ENCODE results near the gene CIP2A.

The CIP2A gene

GRCh38 chr3:108562565-108562964 lies 26.7 kb downstream of the CIP2A start:
- no peak for DNase-seq

GRCh38 chr3:108555966-108556581 lies 33.2 kb downstream of the CIP2A start:
- DNase-seq, result no peak

DNA sequence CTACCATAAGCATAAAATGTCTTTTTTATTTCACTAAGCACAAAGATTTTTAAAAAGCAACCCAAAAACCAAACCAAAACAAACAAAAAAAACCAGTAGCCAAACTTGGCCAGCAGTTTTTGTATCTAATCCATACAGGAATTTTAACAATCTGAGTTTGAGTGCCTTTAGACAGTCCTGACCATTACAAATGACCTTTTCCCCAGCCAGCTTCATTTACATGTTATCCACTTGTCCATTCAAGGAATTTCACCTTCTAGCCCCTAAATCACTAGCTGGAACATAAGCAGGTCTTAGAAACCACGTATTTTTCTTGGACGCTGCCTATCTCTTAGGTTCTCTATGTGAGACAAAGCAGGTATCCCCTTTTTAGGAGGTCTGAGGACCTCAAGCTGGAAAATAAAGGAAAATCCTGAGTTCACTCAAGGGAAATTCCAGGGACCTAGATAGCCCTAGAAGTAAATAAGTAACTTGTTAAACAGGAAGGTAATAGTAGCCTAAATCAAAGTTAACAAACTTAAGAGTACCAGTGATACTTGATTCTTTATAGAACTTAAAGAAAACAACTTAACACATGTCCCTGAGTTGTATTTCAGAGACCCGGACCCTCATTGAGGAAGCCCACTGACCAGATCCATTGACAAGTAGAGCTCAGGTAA lies 34.2 kb downstream of the CIP2A start:
- no peak for DNase-seq

DNA sequence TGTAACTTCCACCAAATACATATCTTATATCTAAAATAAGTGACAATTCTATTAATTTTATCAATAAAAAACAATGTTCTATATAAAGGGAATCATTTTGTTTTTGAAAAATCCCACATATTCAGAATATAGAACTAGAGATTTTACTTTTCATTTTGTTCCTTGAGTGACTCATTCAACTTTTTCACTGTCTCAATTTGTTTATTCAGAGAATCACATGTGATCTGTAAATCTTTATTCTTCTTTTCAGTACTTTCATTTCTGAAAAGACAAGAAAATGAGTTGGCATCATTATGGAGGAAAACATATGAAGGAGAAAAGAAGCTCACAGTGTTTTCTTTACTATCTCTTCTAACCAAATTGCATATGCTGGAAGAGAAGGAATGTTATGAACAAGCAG lies 35.0 kb downstream of the CIP2A start:
- DNase-seq, result no peak

DNA sequence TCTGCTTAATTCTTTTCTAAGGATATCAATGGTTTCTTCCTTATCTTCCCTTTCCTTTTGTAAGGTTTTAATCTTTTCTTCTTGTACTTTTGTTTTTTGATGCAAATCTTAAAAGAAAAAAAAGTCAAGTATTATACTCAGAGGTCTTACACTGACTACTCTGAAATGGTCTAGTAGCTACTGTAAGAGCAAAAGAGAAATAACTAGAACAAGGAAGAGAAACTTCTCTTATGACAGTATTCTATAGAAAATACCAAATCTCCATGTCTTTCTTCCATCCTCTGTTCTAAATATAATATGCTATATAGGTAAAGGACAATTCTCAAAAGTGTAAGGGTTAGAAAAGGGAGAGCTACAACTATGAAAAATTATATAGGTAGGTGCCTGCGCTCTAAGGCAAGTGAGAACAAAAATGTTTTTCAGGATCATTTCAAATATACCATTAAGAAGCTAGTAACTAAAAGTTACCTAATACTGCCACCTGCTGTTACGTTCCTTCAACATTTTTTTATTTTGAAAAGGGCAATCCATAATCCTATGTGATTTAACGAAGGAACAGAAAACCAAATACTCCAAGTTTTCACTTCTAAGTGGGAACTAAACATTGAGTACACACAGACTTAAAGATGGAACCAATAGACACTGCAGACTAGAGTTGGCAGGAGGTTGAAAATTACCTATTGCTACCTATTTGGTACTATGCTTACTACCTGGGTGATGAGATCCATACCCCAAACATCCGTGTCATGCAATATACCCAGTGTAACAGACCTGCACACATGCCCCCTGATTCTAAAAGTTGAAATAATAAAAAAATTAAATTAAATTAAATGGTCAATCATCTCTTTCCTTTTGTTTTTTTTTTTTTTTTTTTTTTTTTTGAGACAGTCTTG lies 36.7 kb downstream of the CIP2A start:
- DNase-seq, result peak; percentile 47

DNA sequence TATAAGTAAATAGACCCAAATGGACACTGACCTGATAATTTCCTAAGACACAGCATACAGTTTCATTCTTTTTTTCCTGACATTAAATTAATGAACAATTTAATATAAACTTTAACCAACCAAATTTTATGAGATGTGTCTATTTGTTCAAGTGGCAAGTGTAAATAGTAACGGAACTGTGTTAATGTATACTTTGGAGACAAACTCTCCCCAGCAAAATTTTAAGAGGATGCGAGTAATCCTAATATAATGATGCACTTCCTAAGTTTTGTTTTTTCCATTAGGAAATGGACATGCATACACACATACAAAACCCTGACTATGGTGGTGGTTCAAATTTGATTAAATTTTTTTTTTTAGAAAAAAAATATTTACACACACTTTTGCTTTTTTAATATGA lies 40.4 kb downstream of the CIP2A start:
- no peak for DNase-seq

GRCh38 chr3:108548304-108548703 lies 40.9 kb downstream of the CIP2A start:
- no peak for DNase-seq

GRCh38 chr3:108546692-108547091 lies 42.5 kb downstream of the CIP2A start:
- no peak for DNase-seq

- no peak for DNase-seq
Observed at GRCh38 chr3:108546247-108546646, 43.0 kb downstream of the CIP2A start.

- DNase-seq, result no peak
Observed at GRCh38 chr3:108538083-108538482, 51.2 kb downstream of the CIP2A start.

DNA sequence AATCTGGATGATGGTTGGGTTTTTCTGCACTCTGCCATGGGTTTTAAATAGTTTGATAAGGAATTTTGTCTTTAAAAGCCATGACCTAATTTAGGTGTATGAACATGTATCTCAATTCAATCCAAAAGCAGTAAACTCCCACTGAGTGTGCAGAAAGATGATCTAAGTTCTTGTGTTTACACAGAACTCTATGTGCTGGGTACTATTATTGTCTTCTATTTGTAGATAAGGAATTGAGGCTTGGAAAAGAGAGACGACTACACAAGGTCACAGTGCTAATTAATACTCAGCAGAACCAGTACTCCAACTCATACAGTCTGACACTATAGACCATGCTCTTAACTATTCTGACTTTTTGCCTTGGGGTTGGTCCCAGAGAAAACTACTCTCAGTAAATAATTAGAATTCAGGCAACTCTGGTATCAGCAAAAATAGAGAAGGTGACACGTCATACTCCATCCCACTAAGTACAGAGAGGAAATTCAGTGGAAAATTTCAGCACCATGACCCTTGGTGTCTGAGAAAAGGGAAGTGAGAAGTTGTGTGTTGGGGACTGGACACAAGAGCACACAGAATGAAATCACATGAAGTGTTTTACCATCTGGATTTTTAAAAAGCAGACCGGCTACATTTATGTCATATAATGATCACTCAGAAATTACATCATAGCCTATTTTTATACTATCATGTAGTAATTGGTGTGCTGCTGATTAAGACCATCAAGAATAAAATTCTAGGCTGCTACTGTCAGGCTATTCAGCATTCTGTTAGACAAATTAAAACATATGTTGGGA lies 60.6 kb downstream of the CIP2A start:
- no peak for DNase-seq

DNA sequence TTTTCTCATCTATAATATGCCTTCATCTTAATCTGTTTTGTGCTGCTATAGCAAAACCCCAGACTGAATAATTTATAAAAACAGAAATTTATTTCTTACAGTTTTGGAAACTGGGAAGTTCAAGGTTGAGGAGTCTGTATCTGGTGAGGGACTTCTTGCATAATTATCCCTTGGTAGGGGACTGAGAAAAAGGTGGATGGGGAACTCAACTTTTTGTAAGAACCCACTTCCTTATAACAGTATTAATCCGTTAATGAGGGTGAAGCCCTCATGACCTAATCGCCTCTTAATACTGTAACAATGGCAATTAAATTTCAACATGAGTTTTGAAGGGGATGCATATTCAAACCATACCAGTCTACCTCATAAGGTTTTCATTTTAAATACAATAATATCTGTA lies 61.4 kb downstream of the CIP2A start:
- DNase-seq, result no peak

- no peak for DNase-seq
Observed at GRCh38 chr3:108527109-108527508, 62.1 kb downstream of the CIP2A start.

DNA sequence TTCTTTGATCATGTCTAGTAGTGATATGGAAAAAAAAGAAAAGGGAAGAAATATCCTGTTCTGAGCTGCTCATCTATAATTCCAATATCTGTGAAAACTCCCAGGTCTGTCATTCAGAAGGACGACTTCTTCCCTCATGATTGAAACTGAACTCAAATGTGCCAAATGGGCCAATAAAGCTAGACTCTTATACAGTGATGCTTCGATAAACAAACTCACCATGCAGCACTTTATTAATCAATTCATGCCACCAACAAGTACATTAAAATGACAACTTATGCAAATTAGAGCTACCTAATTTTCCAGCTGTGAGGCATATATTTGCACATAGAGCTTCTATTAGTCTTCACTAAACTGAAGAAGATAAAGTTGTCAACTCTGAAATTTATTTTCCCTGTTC lies 63.3 kb downstream of the CIP2A start:
- DNase-seq, result no peak

DNA sequence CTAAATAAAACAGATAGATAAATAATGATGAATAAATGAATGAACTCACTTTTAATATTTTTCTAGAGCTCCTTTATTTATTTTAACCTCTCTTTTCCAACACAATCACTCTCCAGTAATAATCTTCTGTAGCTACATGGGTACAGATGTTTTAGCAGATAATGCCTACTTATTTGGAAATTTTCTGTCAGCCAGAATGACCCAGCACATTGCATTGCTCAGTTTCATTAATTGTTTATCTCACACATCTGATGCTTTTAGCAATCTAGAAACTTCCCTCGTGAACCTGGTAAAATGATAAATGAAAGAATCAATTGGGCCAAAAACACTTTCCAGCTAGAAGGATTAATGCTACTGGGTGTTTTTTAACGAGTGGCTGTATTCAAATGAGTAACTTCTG lies 64.0 kb downstream of the CIP2A start:
- no peak for DNase-seq

DNA sequence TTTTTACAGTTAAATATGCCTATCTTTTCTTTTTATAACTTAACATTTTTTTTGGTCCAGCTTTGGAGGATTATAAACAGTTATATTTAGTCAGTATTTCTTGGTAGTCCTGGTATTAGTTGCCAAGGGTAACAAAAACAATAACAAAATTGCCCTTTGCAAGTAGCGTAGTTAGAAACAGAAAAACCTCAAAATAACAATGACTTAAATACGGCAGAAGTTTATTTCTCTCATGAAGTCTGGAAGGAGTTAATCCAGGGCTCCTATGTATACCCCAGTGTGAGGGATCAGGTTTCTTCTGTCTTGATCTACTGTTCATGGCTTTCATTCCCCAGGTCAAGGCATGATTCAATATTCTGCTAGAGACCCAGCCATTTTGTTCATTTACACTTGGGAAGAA lies 64.7 kb downstream of the CIP2A start:
- DNase-seq, result peak; percentile 4

GRCh38 chr3:108518895-108519294 lies 70.3 kb downstream of the CIP2A start:
- DNase-seq, result peak; percentile 7

- DNase-seq, result no peak
Observed at GRCh38 chr3:108516881-108517280, 72.4 kb downstream of the CIP2A start.

DNA sequence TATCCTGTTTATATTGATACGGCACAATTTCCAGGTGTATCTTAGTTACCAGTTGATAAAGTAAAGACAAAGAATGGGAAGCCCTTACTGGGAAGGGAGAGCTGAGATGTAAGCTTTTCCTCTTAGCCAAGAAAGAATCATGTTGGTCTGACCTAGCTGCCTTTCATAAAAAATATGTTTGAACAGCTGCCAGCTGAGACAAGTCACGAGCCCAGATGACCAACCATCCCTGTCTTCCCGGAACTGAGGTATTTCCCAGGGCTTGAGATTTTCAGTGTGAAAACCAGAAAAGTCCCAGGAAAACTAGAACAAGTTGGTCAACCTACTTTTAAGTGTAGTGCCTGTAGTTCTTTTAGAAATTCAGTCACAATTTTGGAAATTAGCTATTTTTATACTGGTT lies 75.3 kb downstream of the CIP2A start:
- peak; percentile 11 for DNase-seq

DNA sequence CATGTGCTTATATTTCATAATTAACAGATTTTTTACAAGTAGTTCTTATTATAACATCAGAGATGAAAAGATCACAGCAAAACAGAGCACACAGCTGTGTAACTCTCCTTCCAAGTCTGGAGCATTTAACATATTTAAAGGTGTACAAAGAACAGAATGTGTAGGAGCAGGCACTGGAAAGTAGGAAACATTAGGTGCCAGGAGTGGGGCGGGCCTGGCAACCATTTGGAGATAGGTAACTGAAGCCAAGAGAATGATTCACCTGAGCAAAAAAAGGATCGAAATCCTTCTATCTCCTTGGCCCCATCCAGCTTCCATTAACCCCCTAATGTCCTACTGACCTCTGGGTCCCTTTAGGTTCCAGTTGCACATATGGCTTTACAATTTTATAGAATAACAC lies 76.6 kb downstream of the CIP2A start:
- DNase-seq, result no peak

GRCh38 chr3:108511490-108511889 lies 77.7 kb downstream of the CIP2A start:
- no peak for DNase-seq

DNA sequence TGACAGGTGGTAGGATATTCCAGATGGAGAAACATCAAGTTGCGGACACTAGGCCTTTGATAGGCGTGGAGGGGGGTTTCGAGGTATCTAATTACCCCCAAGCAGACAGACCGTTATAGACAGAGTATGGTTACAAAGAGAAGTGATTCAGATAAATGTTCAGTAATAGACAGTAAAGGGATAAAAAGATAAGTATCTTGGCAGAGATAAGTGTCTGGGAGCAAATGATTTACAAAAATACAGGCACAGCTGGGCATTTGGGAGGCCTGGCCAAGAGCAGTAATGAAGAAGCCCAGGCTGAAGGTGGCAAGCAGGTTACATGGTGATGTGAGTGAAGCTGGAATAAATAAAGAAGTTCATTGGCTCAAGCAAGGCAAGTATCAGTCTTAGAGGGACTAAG lies 78.2 kb downstream of the CIP2A start:
- DNase-seq, result no peak

DNA sequence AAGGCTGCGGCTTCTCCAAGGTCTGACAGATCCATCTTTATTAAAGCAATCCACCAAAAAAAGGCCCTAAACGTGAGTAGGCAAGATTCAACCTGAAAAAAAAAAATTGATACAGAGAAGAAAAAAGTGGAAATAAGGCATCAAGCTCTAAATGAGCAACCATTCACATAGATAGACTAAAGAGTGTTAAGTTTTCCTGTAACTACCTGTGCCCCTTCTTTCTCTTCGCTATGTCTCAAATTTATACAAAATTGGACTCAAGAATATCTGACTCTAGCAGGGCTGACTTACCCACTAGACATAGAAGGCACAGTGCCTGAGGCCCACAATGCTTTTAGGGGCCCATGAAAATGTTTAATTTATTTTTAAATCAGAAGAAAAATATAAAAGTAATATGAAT lies 78.7 kb downstream of the CIP2A start, which contains the start of gene MYH15:
Gene MYH15 (minus strand): TSS at position 101 of the 400 bp plus-strand sequence. CDS start 66 bp downstream, at position 35.
- no peak for DNase-seq
